Coronary artery (tissue), 2 donors: ENCODE data around the gene PLA2G4B.

Experiments used
- DNase-seq: peaks from one replicate; pipeline ENCODE4 v3.0.0-alpha.2; 2017; ENCODE audit warnings: low spot score
- H3K27ac ChIP-seq, 2 donors: fragments of 200-600 bp; sonication (generic); one replicate each; pipeline ENCODE4 v1.5.1; 2016 to 2019
- H3K4me3 ChIP-seq: fragments of 200-600 bp; sonication (generic); 2 replicates; pipeline ENCODE4 v1.5.1; 2016; ENCODE audit warnings: mild to moderate bottlenecking, moderate library complexity
- CTCF ChIP-seq: fragments of 200-600 bp; sonication (generic); IDR thresholded peaks from one replicate; pipeline ENCODE4 v1.5.1; 2019; ENCODE audit warnings: antibody characterized with exemption

Gene PLA2G4B

GRCh38 chr15:41822471-41822870, 16.2 kb upstream of the PLA2G4B start:
- no peak for DNase-seq
- Histone ChIP-seq H3K4me3 (no peak overlapping the region), H3K27ac (no peak overlapping the region)
- TF ChIP-seq CTCF: no peak

- TF ChIP-seq CTCF: no peak
- H3K4me3 ChIP-seq: no peak overlapping the region
- no peak overlapping the region for H3K27ac ChIP-seq
- DNase-seq: no peak
These were observed 15.7 kb upstream of the PLA2G4B start for GRCh38 chr15:41822957-41823356.

GRCh38 chr15:41823502-41823901, 15.1 kb upstream of the PLA2G4B start:
- H3K27ac ChIP-seq: no peak overlapping the region
- TF ChIP-seq CTCF: no peak

GRCh38 chr15:41824062-41824745, 14.4 kb upstream of the PLA2G4B start:
- TF ChIP-seq CTCF: no peak
- Histone ChIP-seq H3K4me3 (no peak overlapping the region), H3K27ac (no peak overlapping the region)
- no peak for DNase-seq

More at GRCh38 chr15:41823502-41823901, 15.1 kb upstream of the PLA2G4B start:
- H3K4me3 ChIP-seq: no peak overlapping the region
- no peak for DNase-seq

GRCh38 chr15:41825145-41825544, 13.5 kb upstream of the PLA2G4B start:
- Histone ChIP-seq H3K27ac (no peak overlapping the region), H3K4me3 (no peak overlapping the region)
- no peak for TF ChIP-seq CTCF
- no peak for DNase-seq

- no peak for DNase-seq
- H3K27ac ChIP-seq: no peak overlapping the region
- no peak for TF ChIP-seq CTCF
- no peak overlapping the region for H3K4me3 ChIP-seq
These were observed 12.8 kb upstream of the PLA2G4B start for GRCh38 chr15:41825572-41826535.
